HG02884 (cell line): Measurements from ENCODE around the gene H6PD.
A peak's percentile ranks its signal among the peaks of the same experiment; 100 is the strongest.

Experiments used
- ATAC-seq: cut with Tn5 transposase; IDR thresholded peaks from one replicate; pipeline ENCODE4 v1.9.1; 2021; ENCODE audit warnings: mild to moderate bottlenecking, moderate library complexity; ENCODE audit not compliant: unreplicated experiment

H6PD gene, protein sequence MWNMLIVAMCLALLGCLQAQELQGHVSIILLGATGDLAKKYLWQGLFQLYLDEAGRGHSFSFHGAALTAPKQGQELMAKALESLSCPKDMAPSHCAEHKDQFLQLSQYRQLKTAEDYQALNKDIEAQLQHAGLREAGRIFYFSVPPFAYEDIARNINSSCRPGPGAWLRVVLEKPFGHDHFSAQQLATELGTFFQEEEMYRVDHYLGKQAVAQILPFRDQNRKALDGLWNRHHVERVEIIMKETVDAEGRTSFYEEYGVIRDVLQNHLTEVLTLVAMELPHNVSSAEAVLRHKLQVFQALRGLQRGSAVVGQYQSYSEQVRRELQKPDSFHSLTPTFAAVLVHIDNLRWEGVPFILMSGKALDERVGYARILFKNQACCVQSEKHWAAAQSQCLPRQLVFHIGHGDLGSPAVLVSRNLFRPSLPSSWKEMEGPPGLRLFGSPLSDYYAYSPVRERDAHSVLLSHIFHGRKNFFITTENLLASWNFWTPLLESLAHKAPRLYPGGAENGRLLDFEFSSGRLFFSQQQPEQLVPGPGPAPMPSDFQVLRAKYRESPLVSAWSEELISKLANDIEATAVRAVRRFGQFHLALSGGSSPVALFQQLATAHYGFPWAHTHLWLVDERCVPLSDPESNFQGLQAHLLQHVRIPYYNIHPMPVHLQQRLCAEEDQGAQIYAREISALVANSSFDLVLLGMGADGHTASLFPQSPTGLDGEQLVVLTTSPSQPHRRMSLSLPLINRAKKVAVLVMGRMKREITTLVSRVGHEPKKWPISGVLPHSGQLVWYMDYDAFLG

GRCh38 chr1:9234223-9235095 is at the start of gene H6PD:
TSS of gene H6PD (plus strand) at chr1:9234774. CDS start at chr1:9244935, 10,161 bp downstream.
- ATAC-seq: peak; percentile 64

GRCh38 chr1:9186082-9186859 is 48.3 kb upstream of the H6PD start:
- ATAC-seq: no peak

DNA sequence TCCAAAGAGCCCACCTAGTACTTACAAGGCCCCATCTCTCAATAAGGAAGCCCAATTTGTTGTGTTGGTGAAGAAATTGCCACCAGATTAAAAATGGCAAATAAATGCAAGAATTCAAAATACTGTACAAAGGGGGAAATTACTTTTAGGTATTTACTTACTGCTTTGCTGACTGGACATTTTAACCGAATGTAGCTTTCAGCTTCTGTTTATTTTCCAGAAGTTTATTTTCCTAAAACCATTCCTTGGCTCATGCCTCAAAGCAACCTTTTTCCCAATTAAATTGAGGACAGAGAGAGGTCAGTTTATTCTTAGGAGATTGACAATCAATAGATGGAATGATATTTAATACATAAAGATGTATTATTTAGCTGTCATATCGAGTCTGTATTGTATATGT is 47.6 kb upstream of the H6PD start:
- no peak for ATAC-seq

- no peak for ATAC-seq
These were observed 44.3 kb upstream of the H6PD start for GRCh38 chr1:9190234-9190633.

DNA sequence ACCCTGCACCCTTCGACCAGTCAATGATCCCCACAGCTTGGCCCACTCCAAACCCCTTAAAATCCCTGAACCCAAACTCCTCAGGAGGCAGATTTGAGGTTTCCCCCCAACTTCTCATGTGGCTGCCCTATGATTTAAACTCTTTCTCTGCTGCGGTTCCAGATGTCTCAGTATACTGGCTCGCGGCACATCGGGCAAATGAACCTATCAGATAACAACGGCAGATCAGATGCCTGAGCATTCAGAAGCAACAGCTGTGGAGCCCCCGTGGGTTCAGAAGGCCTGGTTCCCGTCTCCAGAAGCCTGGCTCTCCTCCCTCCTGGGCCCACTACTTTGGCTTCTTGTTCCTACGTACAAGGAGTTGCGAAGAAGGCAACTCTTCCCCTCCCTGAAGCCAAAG is 43.3 kb upstream of the H6PD start:
- ATAC-seq: no peak

- ATAC-seq: no peak
These were observed 41.9 kb upstream of the H6PD start for GRCh38 chr1:9192578-9193232.

DNA sequence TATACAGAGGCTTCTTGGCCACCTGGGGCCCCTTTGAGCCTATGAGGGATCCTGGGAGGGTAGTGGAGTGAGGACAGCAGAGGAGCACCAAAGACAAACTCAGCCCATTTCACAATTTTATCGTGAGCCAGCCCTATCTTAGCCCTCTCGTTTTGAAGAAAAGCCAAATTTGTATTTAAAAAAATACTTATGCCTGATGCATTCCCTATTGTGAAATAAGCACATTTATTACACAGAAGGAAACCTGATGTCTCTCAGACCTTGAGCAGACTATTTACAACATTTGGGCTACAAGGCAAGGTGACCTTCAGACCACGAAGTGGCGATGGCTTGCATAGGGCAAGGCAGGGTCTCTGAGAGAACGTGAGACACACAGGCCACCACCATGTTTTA is 41.3 kb upstream of the H6PD start:
- no peak for ATAC-seq

- no peak for ATAC-seq
These were observed 40.5 kb upstream of the H6PD start for GRCh38 chr1:9194024-9194423.

DNA sequence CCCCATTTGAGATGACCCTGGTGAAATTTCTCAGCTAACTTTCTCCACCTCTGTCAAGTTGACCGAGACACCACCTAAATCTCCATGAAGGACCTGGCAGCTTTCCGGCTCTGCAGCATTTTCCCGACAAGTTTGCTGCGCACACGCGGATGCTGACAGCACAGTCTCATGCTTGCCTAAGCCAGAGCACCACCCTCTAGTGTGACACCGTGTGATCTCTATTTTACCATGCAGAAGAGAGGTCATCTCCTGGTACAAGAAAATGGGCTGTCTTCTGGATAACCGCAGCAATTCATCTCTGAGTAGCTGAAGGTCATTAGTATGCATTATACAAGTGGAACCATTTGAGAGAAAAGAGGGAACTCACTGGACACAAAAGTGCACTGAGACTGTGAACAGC is 38.9 kb upstream of the H6PD start:
- ATAC-seq: no peak

DNA sequence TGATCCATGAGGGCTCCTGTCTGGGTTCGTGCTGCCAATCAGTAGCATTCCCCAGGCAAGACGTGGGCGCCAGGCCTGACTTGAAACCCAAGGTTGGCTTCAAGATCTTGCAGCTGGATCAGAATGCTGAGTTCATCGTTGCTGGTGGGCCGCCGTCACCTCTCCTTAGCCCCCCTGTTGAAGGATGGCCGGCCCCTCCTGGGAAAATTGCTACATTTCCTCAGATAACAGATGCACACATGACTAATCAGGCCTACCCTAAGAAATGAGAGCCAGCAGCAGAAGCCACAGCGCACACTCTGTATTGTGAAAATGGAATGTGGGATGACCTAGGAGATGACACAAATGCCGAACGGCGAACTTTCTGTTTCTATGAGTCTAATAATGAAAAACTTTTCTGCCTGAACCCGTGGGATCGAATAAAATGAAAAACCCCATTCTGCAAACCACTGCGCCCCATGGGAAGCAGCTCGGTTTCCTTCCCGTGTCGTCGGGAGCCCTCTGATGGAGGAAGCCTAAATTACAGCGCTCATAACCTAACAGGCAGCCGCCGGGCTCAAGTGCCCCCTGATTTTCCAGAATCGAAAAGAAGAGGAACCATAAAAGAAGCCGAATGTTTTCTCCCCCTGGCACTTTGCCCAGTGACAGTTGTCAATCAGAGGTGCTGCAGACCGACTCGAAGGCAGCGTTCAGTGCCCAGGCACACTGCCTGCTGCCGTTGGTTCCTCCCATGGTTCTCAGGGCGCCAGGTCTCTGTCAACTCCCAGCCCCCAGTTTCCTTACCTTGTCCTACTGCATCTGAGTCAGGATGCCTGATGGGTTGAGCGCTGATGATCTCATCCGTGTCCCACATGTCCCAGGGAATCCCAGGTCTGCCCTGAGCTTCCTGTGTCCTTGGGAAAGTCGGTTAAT is 38.2 kb upstream of the H6PD start:
- no peak for ATAC-seq

- ATAC-seq: no peak
These were observed 37.1 kb upstream of the H6PD start for GRCh38 chr1:9197186-9198099.

GRCh38 chr1:9198538-9199361 is 35.8 kb upstream of the H6PD start:
- no peak for ATAC-seq

DNA sequence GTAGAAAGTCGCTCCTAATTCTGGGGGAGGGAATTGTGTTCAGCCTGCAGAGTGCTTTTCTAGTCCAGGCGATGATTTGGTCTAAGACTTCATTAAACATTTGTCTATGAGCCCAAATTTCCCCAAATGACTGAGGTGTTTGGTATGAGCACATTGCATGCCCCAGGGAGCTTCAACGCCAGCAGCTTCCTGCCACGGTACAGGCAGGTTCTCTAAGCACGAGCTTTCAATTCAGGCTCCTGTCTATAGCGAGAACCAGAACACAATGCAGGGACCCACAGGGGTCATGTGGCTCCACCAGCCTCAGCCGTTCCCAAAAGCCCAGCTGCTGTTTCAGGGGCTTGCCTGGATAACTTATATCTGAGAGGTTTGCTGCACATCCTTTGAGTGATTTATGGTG is 34.1 kb upstream of the H6PD start:
- no peak for ATAC-seq

GRCh38 chr1:9201401-9202239 is 33.0 kb upstream of the H6PD start:
- no peak for ATAC-seq

GRCh38 chr1:9202240-9202870 is 32.2 kb upstream of the H6PD start:
- no peak for ATAC-seq

DNA sequence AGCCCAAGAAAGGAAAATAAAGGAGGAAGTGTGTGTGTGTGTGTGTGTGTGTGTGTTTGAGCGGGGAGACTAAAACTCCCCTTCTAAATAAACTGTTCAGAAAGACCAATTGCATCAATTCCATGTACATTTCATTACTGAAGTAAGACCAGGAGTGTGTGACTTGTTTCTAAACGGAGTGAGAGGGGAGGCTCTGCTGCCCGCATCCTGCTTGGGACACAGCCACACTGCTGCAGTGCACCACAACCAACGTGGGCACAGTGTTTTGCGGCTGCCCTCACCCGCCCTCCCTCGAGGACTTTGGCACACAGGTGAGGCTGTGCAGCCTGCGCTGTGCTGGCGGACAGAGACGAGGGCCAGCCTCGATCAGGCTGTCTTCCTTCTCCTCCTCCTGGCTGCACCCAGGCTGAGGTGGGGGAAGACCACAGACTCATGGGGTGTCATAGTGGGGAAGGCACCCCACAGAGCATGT is 31.0 kb upstream of the H6PD start:
- no peak for ATAC-seq
